Osteocyte (in vitro differentiated cells): ENCODE data around the gene ZNF552. TPM values are rescaled to one million over a fixed set of nuclear protein-coding genes. Genes with fewer than 3 reads are reported as not detected.
"Not testable (repeated sequence)": the region's sequence is repeated elsewhere in the genome, so short reads cannot be mapped to it uniquely, and the experiment has no call there.

Source experiments
- DNase-seq: peaks from one replicate; pipeline ENCODE4 v3.0.0; 2021; ENCODE audit warnings: mixed read lengths; ENCODE audit not compliant: unreplicated experiment; ENCODE audit errors: extremely low spot score
- H3K27ac Mint-ChIP-seq: one replicate; pipeline ENCODE4 v1.8.0; 2021; ENCODE audit warnings: mild to moderate bottlenecking, mixed read lengths; ENCODE audit not compliant: unreplicated experiment
- H3K27me3 Mint-ChIP-seq: one replicate; pipeline ENCODE4 v1.8.0; 2021; ENCODE audit warnings: mixed read lengths; ENCODE audit not compliant: unreplicated experiment
- H3K36me3 Mint-ChIP-seq: one replicate; pipeline ENCODE4 v1.8.0; 2021; ENCODE audit warnings: mixed read lengths; ENCODE audit not compliant: unreplicated experiment
- H3K4me1 Mint-ChIP-seq: one replicate; pipeline ENCODE4 v1.8.0; 2021; ENCODE audit warnings: mixed read lengths; ENCODE audit not compliant: unreplicated experiment
- H3K4me3 Mint-ChIP-seq: one replicate; pipeline ENCODE4 v1.8.0; 2021; ENCODE audit warnings: mild to moderate bottlenecking, moderate library complexity, mixed read lengths; ENCODE audit not compliant: unreplicated experiment
- H3K9me3 Mint-ChIP-seq: one replicate; pipeline ENCODE4 v1.8.0; 2021; ENCODE audit warnings: mixed read lengths; ENCODE audit not compliant: unreplicated experiment
- long read RNA-seq: library from polyadenylated mRNA; unstranded; transcript quantifications from one replicate; pipeline ENCODE4 v2.0.0, GENCODE V29; 2021
- total RNA-seq: library from RNA; stranded (reverse); gene quantifications from 2 replicates; pipeline ENCODE4 v1.2.1, GENCODE V29; 2021
- TF ChIP-seq, protein P1 (sequence below): fragments of 200-600 bp; sonication (generic); IDR thresholded peaks from 2 replicates; pipeline ENCODE4 v1.5.0; 2021; ENCODE audit warnings: antibody characterized with exemption, mild to moderate bottlenecking, moderate library complexity

Gene ZNF552
- 5.2 and 9.0 TPM in 2 replicates for total RNA-seq
- long read RNA-seq, transcript ZNF552-201 (3 exons, 2,352 nt): major isoform, 16 of 18 reads
- long read RNA-seq, partial matches to known transcripts: 0 of 18 reads
- long read RNA-seq, other reads (novel, unspliced or antisense): 0 of 18 reads

DNA sequence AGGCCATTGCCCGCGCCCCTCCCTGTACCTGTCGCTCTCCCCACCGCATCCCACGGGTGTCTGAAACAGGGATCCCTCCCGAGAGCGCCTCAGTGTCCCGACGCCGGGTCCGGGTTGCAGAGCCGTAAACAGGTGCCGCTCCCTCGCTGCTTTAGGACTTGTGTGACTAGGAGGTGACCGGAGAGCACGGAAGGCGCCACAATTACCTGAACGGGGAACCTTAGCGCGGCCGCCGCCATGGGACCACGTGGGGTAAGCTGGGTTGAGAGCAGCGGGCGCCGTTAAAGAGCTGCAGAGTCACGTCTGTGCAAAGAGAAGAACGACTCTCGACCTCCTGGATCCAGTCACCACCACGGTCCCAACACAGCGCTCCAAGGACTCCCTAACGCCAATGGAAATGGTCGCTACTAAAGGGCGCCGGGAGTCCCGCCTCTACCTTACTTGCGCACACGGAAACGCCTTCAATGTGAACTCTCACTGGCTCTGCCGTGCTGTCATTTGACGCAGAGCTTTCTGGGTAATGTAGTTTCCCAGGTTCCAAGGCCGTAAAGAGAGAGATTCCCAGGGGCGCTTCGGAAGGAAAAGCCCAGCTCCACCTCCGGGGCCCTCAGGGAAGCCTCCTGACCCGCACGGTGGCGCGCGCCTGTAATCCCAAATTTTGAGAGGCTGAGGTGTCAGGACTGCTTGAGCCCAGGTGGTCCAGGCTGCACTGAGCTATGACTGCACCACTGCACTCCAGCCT lies at the start of gene ZNF552:
TSS of gene ZNF552 (minus strand) at position 409 of the 742 bp plus-strand sequence. CDS start at position 239, 170 bp downstream.
- peaks cover 6% of the 10 kb centered on the region for H3K36me3 Mint-ChIP-seq
- peaks cover 20% of the 10 kb centered on the region for H3K4me1 Mint-ChIP-seq
- no peaks in the 10 kb centered on the region for H3K9me3 Mint-ChIP-seq
- peak; percentile 89 for DNase-seq
- no peaks in the 10 kb centered on the region for H3K27me3 Mint-ChIP-seq
- H3K27ac Mint-ChIP-seq: peak within 1 kb of the TSS; percentile 87
- TF ChIP-seq, protein P1, sequence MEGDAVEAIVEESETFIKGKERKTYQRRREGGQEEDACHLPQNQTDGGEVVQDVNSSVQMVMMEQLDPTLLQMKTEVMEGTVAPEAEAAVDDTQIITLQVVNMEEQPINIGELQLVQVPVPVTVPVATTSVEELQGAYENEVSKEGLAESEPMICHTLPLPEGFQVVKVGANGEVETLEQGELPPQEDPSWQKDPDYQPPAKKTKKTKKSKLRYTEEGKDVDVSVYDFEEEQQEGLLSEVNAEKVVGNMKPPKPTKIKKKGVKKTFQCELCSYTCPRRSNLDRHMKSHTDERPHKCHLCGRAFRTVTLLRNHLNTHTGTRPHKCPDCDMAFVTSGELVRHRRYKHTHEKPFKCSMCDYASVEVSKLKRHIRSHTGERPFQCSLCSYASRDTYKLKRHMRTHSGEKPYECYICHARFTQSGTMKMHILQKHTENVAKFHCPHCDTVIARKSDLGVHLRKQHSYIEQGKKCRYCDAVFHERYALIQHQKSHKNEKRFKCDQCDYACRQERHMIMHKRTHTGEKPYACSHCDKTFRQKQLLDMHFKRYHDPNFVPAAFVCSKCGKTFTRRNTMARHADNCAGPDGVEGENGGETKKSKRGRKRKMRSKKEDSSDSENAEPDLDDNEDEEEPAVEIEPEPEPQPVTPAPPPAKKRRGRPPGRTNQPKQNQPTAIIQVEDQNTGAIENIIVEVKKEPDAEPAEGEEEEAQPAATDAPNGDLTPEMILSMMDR: no peak
- H3K4me3 Mint-ChIP-seq: peak within 1 kb of the TSS; percentile 91

DNA sequence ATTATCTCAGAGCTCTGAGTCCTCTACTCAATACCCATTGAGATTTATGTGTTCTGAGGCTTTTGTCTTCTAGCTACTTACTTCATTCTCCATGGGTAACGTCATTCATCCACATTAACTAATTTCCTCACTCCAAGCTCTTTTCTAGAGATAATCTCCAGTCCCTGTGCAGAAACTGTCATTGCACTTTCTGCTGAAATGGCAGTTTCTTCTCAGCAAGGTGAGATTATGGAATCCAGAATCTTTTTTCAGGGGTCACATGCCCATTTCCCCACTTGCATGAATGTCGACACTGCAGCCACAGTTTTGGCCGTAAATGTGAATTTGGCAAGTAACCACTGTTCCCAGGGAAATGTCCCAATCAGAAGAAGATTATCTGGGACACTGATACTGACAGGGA lies 47.6 kb upstream of the ZNF552 start:
- not testable (repeated sequence) for H3K4me3 Mint-ChIP-seq, DNase-seq, H3K9me3 Mint-ChIP-seq, H3K27ac Mint-ChIP-seq, H3K27me3 Mint-ChIP-seq, H3K4me1 Mint-ChIP-seq
- peaks cover 89% of the 10 kb centered on the region for H3K36me3 Mint-ChIP-seq

DNA sequence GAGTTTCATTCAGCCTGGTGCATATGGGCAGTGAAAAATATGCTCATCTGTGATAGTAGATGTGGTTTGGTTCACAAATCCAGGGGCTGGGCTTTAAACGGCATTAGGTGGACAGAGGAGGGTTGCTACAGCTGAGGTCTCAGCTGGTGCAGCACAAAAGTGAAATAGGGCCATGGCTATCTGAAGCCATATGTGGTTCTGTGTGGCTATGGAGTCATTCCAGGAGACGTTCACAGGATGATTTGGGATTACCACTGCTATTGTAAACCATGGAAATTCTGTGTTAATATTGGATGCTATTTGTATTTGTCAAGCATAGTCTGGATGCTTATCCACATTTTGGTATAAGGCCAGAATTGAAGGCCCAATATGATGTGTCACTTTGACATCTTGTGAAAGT lies 39.4 kb upstream of the ZNF552 start:
- not testable (repeated sequence) for H3K27me3 Mint-ChIP-seq, DNase-seq, H3K4me3 Mint-ChIP-seq, H3K9me3 Mint-ChIP-seq, H3K27ac Mint-ChIP-seq
- Mint-ChIP-seq H3K36me3 (peaks cover 46% of the 10 kb centered on the region), H3K4me1 (peaks cover 12% of the 10 kb centered on the region)

DNA sequence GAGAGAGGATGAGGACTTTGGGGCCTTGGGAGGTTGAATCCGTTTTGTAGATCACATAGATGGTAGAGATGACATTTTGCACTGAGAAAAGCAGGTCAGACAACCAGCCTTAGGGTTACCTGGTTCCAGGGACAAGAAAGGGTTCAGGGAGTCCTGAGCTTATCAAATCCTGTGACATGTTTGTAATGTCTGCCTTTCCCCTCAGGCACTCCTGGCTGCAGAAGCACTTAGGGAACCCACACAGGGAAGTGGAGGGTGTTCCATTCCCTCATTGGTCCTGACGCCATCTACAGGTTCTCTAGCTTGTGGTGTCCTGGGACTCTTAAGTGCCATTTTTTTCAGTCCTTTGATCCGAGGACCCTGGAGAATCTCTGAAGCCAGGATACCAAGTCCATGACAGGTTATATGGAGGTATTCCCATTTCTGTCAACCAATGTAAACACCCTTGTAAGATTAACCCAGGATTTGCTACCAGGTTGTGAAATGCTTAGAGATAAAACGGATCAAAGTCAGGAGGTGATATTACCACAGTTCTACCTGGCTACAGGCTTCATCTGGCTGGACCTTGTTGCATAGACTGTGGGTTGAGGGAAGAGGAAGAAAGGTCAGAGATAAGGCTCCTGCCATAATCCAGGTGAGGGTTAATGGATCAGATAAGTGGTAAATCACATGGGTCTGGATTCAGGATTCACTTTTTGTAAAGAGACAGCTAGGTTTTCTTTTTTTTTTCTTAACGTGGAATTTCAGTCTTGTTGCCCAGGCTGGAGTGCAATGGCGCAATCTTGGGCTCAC lies 37.3 kb upstream of the ZNF552 start:
- DNase-seq, H3K27me3 Mint-ChIP-seq, H3K27ac Mint-ChIP-seq, H3K9me3 Mint-ChIP-seq: not testable (repeated sequence)
- peaks cover 12% of the 10 kb centered on the region for H3K4me1 Mint-ChIP-seq
- H3K36me3 Mint-ChIP-seq: peaks cover 29% of the 10 kb centered on the region
- H3K4me3 Mint-ChIP-seq: peak overlapping the region; percentile 30

DNA sequence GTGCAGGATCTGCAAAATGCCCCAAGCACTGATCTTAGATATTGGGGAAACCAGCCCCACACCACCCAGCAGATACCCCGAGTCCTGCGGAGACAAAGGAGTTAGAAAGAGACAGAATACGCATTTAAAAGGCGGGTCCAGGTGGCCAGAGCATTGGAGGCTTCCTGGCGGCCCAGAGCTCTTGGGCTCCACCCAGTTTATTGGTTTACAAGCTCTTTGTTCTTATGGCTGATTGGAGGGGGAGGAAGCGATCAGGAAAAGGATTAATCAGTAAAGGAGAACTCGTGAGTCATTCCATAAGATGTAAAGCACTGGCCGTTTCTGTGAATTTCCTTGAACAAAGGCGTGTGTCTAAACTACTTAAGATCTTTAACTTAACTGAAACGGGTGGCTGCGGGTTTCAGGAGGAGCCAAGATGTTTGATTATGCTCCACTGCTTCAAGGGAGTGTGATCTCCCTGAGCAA lies 35.9 kb upstream of the ZNF552 start:
- H3K4me1 Mint-ChIP-seq: peaks cover 12% of the 10 kb centered on the region
- no peak for DNase-seq
- H3K4me3 Mint-ChIP-seq: peak overlapping the region; percentile 80
- peak overlapping the region; percentile 84 for H3K27ac Mint-ChIP-seq
- TF ChIP-seq, protein P1: no peak
- peaks cover 16% of the 10 kb centered on the region for H3K36me3 Mint-ChIP-seq
- H3K27me3 Mint-ChIP-seq: no peaks in the 10 kb centered on the region
- peaks cover 8% of the 10 kb centered on the region for H3K9me3 Mint-ChIP-seq

DNA sequence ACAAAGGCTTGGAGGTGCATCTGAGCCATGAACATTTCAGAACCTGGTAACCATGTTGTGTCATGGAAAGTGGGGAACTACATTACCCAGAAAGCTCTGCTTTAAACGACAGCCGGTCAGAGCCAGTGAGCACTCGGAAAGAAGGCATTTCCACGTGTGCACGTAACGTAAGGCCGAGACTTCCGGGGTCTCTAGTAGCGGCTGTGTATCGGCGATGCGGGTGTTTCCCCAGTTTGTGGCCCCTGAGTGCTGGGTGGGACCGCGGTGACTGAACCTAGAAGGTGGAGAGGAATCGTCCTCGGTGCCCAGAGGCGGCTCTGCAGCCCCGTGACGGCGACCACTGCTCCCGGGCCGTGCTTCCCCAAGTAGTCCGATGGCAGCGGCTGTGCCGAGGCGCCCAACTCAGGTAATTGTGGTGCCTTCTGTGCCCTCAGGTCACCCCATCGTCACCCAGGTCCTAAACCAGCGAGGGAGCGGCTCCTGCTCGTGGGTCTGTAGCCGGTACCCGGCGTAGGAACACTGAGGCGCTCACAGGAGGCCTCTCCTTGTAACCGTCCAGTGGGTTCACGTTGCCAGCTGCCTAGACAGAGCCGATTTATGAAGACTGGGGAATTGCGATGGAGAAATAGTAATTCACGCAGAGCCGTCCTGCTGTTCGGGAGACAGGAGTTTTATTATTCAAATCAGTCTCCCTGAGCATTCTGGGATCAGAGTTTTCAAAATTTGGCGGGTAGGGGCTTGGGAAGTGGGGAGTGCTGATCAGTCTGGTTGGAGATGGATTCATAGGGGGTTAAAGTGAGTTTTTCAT lies 35.2 kb upstream of the ZNF552 start, which contains the start of gene ZNF587:
TSS of gene ZNF587 (plus strand) at position 194 of the 808 bp plus-strand sequence. CDS start at position 374, 180 bp downstream.
- not testable (repeated sequence) for H3K27me3 Mint-ChIP-seq, DNase-seq, H3K9me3 Mint-ChIP-seq
- Mint-ChIP-seq H3K4me3 (peak within 1 kb of the TSS; percentile 80), H3K27ac (peak within 1 kb of the TSS; percentile 84), H3K4me1 (peaks cover 12% of the 10 kb centered on the region), H3K36me3 (peaks cover 12% of the 10 kb centered on the region)

DNA sequence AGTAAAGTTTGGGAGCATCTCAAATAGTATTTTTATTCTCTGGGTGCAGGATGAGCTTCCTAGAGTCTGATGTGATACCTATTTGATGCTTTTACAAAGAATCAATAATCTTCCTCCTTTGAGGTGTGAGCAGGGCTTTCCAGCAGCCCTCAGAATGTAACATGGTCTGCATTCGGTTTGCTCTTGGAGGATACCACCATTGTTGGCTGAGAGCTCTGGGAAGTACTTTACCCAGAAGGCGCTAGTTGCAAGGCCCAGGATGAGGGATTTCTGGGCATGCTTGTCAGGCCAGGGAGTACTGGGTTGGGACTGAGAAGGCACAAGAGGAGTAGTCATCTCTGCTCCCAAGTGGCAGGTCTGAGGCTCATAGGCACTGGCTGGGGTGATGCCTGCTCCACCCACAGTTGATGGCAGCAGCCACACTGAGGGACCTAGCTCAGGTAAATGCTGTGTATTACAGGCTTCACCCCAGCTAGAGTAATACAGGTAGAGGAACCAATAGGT lies 34.5 kb upstream of the ZNF552 start:
- Mint-ChIP-seq H3K4me1 (peaks cover 12% of the 10 kb centered on the region), H3K4me3 (peak overlapping the region; percentile 80), H3K36me3 (peaks cover 10% of the 10 kb centered on the region), H3K27ac (peak overlapping the region; percentile 84)
- not testable (repeated sequence) for H3K27me3 Mint-ChIP-seq, DNase-seq, H3K9me3 Mint-ChIP-seq

DNA sequence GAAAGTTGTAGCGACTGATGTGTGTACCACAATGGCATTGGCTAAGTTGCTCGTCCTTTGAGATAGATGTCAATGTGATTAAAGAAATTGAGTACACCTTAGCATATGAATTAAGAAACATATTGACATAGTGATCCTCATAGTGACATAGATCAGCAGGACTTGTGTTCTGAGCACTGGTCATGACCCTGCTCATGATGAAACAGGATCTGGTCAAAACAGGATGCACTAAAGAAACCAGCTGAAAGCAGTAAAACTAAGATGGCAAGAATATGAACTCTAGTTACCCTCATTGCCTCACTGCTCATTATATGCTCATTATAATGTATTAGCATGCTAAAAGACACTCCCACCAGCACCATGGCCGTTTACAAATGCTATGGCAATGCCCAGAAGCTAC lies 32.5 kb upstream of the ZNF552 start:
- not testable (repeated sequence) for H3K9me3 Mint-ChIP-seq, H3K4me3 Mint-ChIP-seq, H3K27ac Mint-ChIP-seq, H3K27me3 Mint-ChIP-seq, DNase-seq, H3K36me3 Mint-ChIP-seq
- peaks cover 12% of the 10 kb centered on the region for H3K4me1 Mint-ChIP-seq
